ENCODE data around the gene IL1R1.
"Not testable (repeated sequence)": the region's sequence is repeated elsewhere in the genome, so short reads cannot be mapped to it uniquely, and the experiment has no call there.

IL1R1 gene

GRCh38 chr2:102111823-102112222 lies 30.7 kb upstream of the IL1R1 start:
- no peak for DNase-seq (ENCODE audit: low read depth, low spot score)

GRCh38 chr2:102112271-102112670 lies 30.3 kb upstream of the IL1R1 start:
- no peak for DNase-seq (ENCODE audit: low read depth, low spot score)

GRCh38 chr2:102112692-102113665 lies 29.6 kb upstream of the IL1R1 start:
- no peak for DNase-seq (ENCODE audit: low read depth, low spot score)

- no peak for DNase-seq (ENCODE audit: low read depth, low spot score)
Measured at GRCh38 chr2:102114290-102114721, 28.2 kb upstream of the IL1R1 start.

GRCh38 chr2:102114851-102115497 lies 27.6 kb upstream of the IL1R1 start:
- DNase-seq (ENCODE audit: low read depth, low spot score) = no peak

GRCh38 chr2:102116630-102117471 lies 25.7 kb upstream of the IL1R1 start:
- DNase-seq (ENCODE audit: low read depth, low spot score) = no peak

GRCh38 chr2:102117472-102117858 lies 25.1 kb upstream of the IL1R1 start:
- DNase-seq (ENCODE audit: low read depth, low spot score) = no peak

- DNase-seq (ENCODE audit: low read depth, low spot score) = no peak
Measured at GRCh38 chr2:102119255-102119654, 23.3 kb upstream of the IL1R1 start.

GRCh38 chr2:102120261-102120660 lies 22.3 kb upstream of the IL1R1 start:
- DNase-seq (ENCODE audit: low read depth, low spot score) = no peak

- no peak for DNase-seq (ENCODE audit: low read depth, low spot score)
Measured at GRCh38 chr2:102120701-102121159, 21.8 kb upstream of the IL1R1 start.

- DNase-seq (ENCODE audit: low read depth, low spot score) = no peak
Measured at GRCh38 chr2:102122115-102122514, 20.4 kb upstream of the IL1R1 start.

GRCh38 chr2:102122909-102123308 lies 19.6 kb upstream of the IL1R1 start:
- DNase-seq (ENCODE audit: low read depth, low spot score) = no peak

- DNase-seq (ENCODE audit: low read depth, low spot score) = not testable (repeated sequence)
Measured at GRCh38 chr2:102124421-102124820, 18.1 kb upstream of the IL1R1 start.

- DNase-seq (ENCODE audit: low read depth, low spot score) = no peak
Measured at GRCh38 chr2:102126169-102126568, 16.4 kb upstream of the IL1R1 start.

GRCh38 chr2:102126660-102127059 lies 15.9 kb upstream of the IL1R1 start:
- DNase-seq (ENCODE audit: low read depth, low spot score) = no peak

GRCh38 chr2:102129082-102129481 lies 13.5 kb upstream of the IL1R1 start:
- no peak for DNase-seq (ENCODE audit: low read depth, low spot score)

- no peak for DNase-seq (ENCODE audit: low read depth, low spot score)
Measured at GRCh38 chr2:102129951-102130646, 12.4 kb upstream of the IL1R1 start.

GRCh38 chr2:102130647-102130991 lies 11.9 kb upstream of the IL1R1 start:
- no peak for DNase-seq (ENCODE audit: low read depth, low spot score)

- no peak for DNase-seq (ENCODE audit: low read depth, low spot score)
Measured at GRCh38 chr2:102131564-102131963, 11.0 kb upstream of the IL1R1 start.

GRCh38 chr2:102137138-102137537 lies 5.4 kb upstream of the IL1R1 start:
- DNase-seq (ENCODE audit: low read depth, low spot score) = no peak

GRCh38 chr2:102138331-102138730 lies 4.2 kb upstream of the IL1R1 start:
- no peak for DNase-seq (ENCODE audit: low read depth, low spot score)
